Heart left ventricle (tissue), 16 donors: Measurements from ENCODE around the gene RACGAP1. TPM values are rescaled to one million over a fixed set of nuclear protein-coding genes. Genes with fewer than 3 reads are reported as not detected.

Source experiments
- ATAC-seq, 4 donors: fragments of 200-7000 bp; cut with Tn5 transposase; one replicate each; pipeline ENCODE4 v1.9.1; 2020 to 2022; ENCODE audit warnings: moderate library complexity in 4 of 4, mild to moderate bottlenecking in 3 of 4, moderate number of reproducible peaks in 1 of 4
- DNase-seq, 5 donors: peaks; one replicate each; pipeline ENCODE4 v3.0.0-alpha.2; 2020
- H3K27ac ChIP-seq, 12 donors: fragments of 200-600 bp; sonication (generic) in 4 of 12; one replicate each; pipeline versions ENCODE4 v1.5.0 to v1.8.0; 2016 to 2022; ENCODE audit warnings: mild to moderate bottlenecking in 2 of 12
- H3K27me3 ChIP-seq, 9 donors: fragments of 200-600 bp; sonication (generic) in 2 of 9; one replicate each; pipeline versions ENCODE4 v1.5.1 to v1.8.0; 2016 to 2022; ENCODE audit warnings: mild to moderate bottlenecking in 3 of 9
- H3K36me3 ChIP-seq, 9 donors: fragments of 200-600 bp; sonication (generic) in 2 of 9; one replicate each; pipeline versions ENCODE4 v1.5.0 to v1.8.0; 2018 to 2022; ENCODE audit warnings: mild to moderate bottlenecking in 2 of 9
- H3K4me1 ChIP-seq, 12 donors: fragments of 200-600 bp; sonication (generic) in 4 of 12; one replicate each; pipeline versions ENCODE4 v1.5.0 to v1.8.0; 2016 to 2022; ENCODE audit warnings: mild to moderate bottlenecking in 3 of 12
- H3K4me3 ChIP-seq, 12 donors: fragments of 200-600 bp; sonication (generic) in 4 of 12; one replicate each; pipeline versions ENCODE4 v1.5.0 to v1.8.0; 2017 to 2022; ENCODE audit warnings: mild to moderate bottlenecking in 9 of 12, moderate library complexity in 4 of 12
- H3K9me3 ChIP-seq, 12 donors: fragments of 200-600 bp; sonication (generic) in 4 of 12; one replicate each; pipeline versions ENCODE4 v1.5.0 to v1.8.0; 2016 to 2022; ENCODE audit warnings: mild to moderate bottlenecking in 1 of 12
- POLR2A ChIP-seq, 2 donors: fragments of 450-650 bp; IDR thresholded peaks; one replicate each; pipeline ENCODE4 v1.6.1; 2017; ENCODE audit warnings: antibody characterized with exemption in 2 of 2, mild to moderate bottlenecking in 2 of 2, moderate library complexity in 2 of 2
- WGBS, 4 donors: extraction: QIAGEN DNeasy Blood & Tissue Kit in 2 of 4; methylation state at CpG; one replicate each; pipeline versions ENCODE4 v1.1.5 to v1.1.7; 2013 to 2018; 5-methylcytosine and 5-hydroxymethylcytosine counted together
- intact Hi-C, 10 donors: fragments of 100-400 bp; cut with DNase I; formaldehyde crosslinking; loops; one replicate each; pipeline versions ENCODE4 v1.11.1 to v1.14.2; 2022
- polyA plus RNA-seq, 2 donors: library from polyadenylated mRNA; stranded (reverse); fragments of 200-250 nt; gene quantifications; one replicate each; pipeline ENCODE4 v1.2.3, GENCODE V29; 2013
- total RNA-seq, 9 donors: library from RNA; depleted of rRNA in 2 of 9; stranded (reverse); fragments of >200 nt in 2 of 9; fragmentation: NEBNext Ultra II Directional in 3 of 9; extraction: Animal tissue kit (Norgen Biotek cat#: 25700) in 3 of 9; gene quantifications; one replicate each; pipeline versions ENCODE4 v1.1.0 to v1.2.4, GENCODE V29; 2016 to 2023
- TF ChIP-seq, protein P1 (sequence below), 12 donors: fragments of 200-600 bp; sonication (generic) in 4 of 12; IDR thresholded peaks; one replicate each; pipeline versions ENCODE4 v1.5.0 to v1.8.0; 2018 to 2022; ENCODE audit warnings: antibody characterized with exemption in 12 of 12, mild to moderate bottlenecking in 5 of 12
- donor health status: ischemic (EF 13 %, LVEDD 7.1; RV severe dilation, severe dysfunction).
- donor health status: healthy with polysubstance abuse.
- donor health status: DM: no; HTN: yes; CAD: no.
- donor health status: DM: no; HTN: no; CAD: no.
- donor health status: ischemic (EF 25% LVEDD 6.9; RV normal size, moderate dysfunction).
- donor health status: ischemic (EF 25% LVEDD 5.7; RV mildly dilated, moderate dysfunction).
- donor health status: healthy.
- donor health status: DM: yes; HTN: yes; CAD: no.
- donor health status: ischemic (EF 35%, LVEDD 5.7; RV mildly dilated, moderate dysfunction).
- donor health status: nonischemic (EF 11% LVEDD 7.7; RV severe dilation, severe dysfunction).
- donor health status: DM: yes; HTN: yes; CAD: no.
- donor health status: PGD.
- donor health status: ischemic (EF 29% LVEDD 5.4; RV normal size, mild dysfunction).
- donor health status: nonischemic (EF 23%, LVEDD 6.1; RV moderate dilation, normal function).

Gene RACGAP1
- total and polyA plus RNA-seq, 11 donors: 0.91 to 17.8 (median 5.2) TPM

DNA sequence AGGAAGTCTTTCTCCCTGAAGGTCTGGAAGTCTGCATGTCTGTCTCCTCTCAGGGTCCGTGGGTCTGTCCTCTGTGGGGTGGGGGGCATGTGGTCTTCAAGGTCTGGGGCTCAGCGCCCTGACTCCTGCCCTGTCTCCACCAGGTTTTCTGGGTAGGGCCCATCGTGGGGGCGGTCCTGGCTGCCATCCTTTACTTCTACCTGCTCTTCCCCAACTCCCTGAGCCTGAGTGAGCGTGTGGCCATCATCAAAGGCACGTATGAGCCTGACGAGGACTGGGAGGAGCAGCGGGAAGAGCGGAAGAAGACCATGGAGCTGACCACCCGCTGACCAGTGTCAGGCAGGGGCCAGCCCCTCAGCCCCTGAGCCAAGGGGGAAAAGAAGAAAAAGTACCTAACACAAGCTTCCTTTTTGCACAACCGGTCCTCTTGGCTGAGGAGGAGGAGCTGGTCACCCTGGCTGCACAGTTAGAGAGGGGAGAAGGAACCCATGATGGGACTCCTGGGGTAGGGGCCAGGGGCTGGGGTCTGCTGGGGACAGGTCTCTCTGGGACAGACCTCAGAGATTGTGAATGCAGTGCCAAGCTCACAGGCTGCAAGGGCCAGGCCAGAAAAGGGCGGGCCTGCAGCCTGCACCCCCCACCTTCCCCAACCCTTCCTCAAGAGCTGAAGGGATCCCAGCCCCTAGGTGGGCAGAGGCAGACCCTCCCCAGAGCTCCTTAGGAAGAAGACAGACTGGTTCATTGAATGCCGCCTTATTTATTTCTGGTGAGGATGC is 60.3 kb downstream of the RACGAP1 start:
- peaks cover 0 to 63% (median 18%) of the 10 kb centered on the region in 9 donors for H3K27me3 ChIP-seq

DNA sequence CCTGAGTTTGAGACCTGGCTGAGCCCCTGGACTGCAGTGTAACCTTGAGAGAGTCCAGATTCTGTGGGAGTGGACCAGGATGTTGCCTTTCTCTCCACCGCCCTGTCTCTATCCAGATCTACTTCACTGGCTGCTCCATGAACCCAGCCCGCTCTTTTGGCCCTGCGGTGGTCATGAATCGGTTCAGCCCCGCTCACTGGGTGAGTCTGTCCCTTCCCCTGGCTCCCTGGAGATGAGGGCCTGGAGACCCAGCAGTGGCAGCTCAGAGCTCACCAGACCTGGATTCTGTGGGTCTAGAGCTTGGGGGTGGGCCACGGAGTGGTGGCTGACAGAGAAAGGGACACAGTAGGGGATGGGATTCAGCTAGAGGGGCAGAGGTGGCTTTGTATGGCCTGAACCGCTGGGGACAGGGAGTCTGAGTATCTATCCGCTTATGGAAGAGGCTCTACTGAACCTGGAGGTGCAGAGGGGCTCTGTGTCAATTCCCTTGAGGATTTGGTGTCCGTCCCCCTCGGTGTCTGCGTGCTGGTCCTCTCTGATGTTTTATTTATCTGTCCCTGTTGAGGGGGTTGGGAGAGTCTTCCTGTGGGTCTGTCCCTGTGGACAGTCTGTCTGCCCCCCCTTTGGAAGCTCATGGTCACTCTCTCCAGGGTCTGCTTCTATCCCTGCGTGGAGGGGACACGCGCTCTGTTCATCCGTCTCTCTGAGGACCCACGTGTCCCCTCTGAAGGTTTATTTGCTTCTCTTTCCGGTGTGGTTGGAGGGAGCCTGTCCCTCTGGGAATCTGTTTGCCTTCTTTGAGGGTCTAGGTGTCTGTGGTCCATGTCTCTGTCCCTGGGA is 61.1 kb downstream of the RACGAP1 start:
- no peak for TF ChIP-seq POLR2A (IDR thresholded peaks at IDR 0.05)
- TF ChIP-seq, protein P1, sequence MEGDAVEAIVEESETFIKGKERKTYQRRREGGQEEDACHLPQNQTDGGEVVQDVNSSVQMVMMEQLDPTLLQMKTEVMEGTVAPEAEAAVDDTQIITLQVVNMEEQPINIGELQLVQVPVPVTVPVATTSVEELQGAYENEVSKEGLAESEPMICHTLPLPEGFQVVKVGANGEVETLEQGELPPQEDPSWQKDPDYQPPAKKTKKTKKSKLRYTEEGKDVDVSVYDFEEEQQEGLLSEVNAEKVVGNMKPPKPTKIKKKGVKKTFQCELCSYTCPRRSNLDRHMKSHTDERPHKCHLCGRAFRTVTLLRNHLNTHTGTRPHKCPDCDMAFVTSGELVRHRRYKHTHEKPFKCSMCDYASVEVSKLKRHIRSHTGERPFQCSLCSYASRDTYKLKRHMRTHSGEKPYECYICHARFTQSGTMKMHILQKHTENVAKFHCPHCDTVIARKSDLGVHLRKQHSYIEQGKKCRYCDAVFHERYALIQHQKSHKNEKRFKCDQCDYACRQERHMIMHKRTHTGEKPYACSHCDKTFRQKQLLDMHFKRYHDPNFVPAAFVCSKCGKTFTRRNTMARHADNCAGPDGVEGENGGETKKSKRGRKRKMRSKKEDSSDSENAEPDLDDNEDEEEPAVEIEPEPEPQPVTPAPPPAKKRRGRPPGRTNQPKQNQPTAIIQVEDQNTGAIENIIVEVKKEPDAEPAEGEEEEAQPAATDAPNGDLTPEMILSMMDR (IDR thresholded peaks at IDR 0.05): no peak
- no peaks in the 10 kb centered on the region for H3K9me3 ChIP-seq
- 79 to 85% (median 81%) methylated on average over 11 to 17 of the region's 17 CpGs for WGBS, 4 donors
- peaks cover 0 to 36% (median 13%) of the 10 kb centered on the region in 12 donors for H3K4me1 ChIP-seq
- H3K27me3 ChIP-seq: peaks cover 0 to 68% (median 25%) of the 10 kb centered on the region in 9 donors
- ATAC-seq: no peak
- H3K4me3 ChIP-seq: no peak overlapping the region
- H3K36me3 ChIP-seq: no peaks in the 10 kb centered on the region
- no peak overlapping the region for H3K27ac ChIP-seq
- DNase-seq: no peak
- intact Hi-C loops: loop anchor here in 5 of 10 donors (5.0 to 10.0 kb wide), 4 partner anchors 97 to 221 kb away; no protein-coding TSS in a partner anchor

More for the DNA sequence above, 60.3 kb downstream of the RACGAP1 start:
- 70 to 79% (median 74%) methylated on average over 13 of the region's 13 CpGs for WGBS, 4 donors
- Histone ChIP-seq H3K36me3 (no peaks in the 10 kb centered on the region), H3K4me3 (no peak overlapping the region), H3K27ac (no peak overlapping the region), H3K9me3 (no peaks in the 10 kb centered on the region), H3K4me1 (peaks cover 0 to 28% (median 13%) of the 10 kb centered on the region in 12 donors)
- ATAC-seq (no peak), DNase-seq (no peak)
- TF ChIP-seq POLR2A (IDR thresholded peaks at IDR 0.05): no peak
- TF ChIP-seq, protein P1 (IDR thresholded peaks at IDR 0.05): no peak
- intact Hi-C loops: loop anchor here in 9 of 10 donors (5.0 to 10.0 kb wide), 7 partner anchors 87 to 220 kb away; no protein-coding TSS in a partner anchor

DNA sequence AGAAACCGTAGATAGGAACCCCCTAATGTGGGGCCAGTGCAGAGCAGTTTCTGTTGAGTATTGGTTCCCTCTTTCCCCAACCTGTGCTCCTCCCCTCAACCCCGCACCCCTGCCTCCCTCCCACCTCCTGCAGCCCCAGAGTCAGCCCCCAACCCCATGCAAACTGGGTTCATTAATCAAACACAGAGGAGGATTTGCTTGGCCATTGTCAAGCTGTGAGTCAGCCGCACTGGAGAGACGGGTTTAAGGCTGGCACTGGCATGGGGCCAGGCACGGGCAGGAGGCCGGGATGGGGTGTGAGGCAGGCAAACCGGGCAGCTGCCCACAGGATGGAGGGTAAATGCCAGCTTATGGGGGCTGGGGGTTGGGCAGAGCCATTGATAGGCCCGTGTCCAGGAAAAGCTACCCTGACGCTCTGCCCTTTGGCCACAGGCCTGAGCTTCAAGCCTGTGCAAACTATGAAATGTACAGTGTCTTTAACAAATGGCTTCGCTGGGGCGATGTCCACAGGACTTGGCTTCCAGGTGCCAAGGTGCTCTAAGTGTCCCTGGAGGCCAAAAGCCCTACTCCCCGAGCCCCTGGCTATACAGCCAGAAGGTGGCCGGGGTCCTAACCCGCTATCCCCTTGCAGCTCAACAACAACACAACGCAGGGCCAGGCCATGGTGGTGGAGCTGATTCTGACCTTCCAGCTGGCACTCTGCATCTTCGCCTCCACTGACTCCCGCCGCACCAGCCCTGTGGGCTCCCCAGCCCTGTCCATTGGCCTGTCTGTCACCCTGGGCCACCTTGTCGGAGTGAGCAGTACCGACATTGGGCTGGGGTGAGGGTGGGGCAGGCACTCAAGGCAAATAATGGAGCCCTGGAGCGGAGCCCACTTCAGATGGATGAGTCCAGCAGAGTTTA is 62.2 kb downstream of the RACGAP1 start:
- no peak for TF ChIP-seq POLR2A (IDR thresholded peaks at IDR 0.05)
- TF ChIP-seq, protein P1 (IDR thresholded peaks at IDR 0.05): no peak
- H3K4me1 ChIP-seq: peaks cover 0 to 36% (median 13%) of the 10 kb centered on the region in 12 donors
- peak overlapping the region in 3 of 12 donors; percentile 29 to 34 (median 30) for H3K27ac ChIP-seq
- 69 to 82% (median 73%) methylated on average over 7 to 21 of the region's 21 CpGs for WGBS, 4 donors
- no peak overlapping the region for H3K4me3 ChIP-seq
- DNase-seq (peak; percentile 70 to 84 (median 79)), ATAC-seq (peak; percentile 66 to 77 (median 74))
- intact Hi-C loops: loop anchor here in 5 of 10 donors (5.0 to 10.0 kb wide), 4 partner anchors 96 to 222 kb away; no protein-coding TSS in a partner anchor
- no peaks in the 10 kb centered on the region for H3K36me3 ChIP-seq
- H3K27me3 ChIP-seq: peaks cover 0 to 76% (median 23%) of the 10 kb centered on the region in 9 donors
- no peaks in the 10 kb centered on the region for H3K9me3 ChIP-seq
